AG04449 (cell line): ENCODE measurements around the gene TM4SF1.

Source experiments
- CTCF ChIA-PET: fragments of 350-600 bp; formaldehyde crosslinking; extraction: SDS; loops from one replicate; lab custom pipeline; 2021; ENCODE audit warnings: antibody characterized with exemption; lab: Yijun Ruan, JAX
- POLR2A ChIA-PET: fragments of 400-600, 350-600 bp; formaldehyde crosslinking; extraction: SDS; loops from one replicate; lab custom pipeline; 2020; ENCODE audit warnings: antibody characterized with exemption, inconsistent platforms; lab: Yijun Ruan, JAX
- DNase-seq: peaks from one replicate; pipeline ENCODE4 v3.0.0-alpha.2; 2010; ENCODE audit warnings: low read depth, low spot score
- H3K4me3 ChIP-seq: 2 replicates; pipeline ENCODE4 v1.5.1; 2011; ENCODE audit warnings: low read depth, mild to moderate bottlenecking, control low read depth, low read length
- TF ChIP-seq, protein P1 (sequence below): IDR thresholded peaks from one replicate; pipeline ENCODE4 v1.5.1; 2011; ENCODE audit warnings: mild to moderate bottlenecking, moderate library complexity, low read length, control low read depth, inconsistent platforms; ENCODE audit not compliant: insufficient read depth; ENCODE audit errors: missing control alignments

The TM4SF1 gene

DNA sequence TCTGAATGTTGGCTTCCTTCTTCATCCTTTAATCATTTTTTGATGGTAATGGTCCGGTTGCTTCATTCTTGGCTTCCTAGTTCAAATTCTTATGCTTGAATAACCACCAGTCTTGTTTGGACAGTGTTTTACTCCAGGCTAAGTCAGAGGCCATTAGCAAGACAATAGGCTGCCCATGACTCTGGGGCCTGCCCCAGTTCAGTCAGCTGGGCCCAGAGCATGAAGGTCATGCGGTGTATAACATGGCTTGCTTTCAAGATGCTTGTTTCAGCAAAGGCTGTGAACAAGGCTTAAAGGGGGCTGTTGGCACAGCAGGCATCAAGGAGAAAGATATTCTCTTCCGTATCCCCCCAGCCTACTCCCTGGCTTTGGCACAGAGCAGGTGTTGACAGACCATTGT, 57.7 kb downstream of the TM4SF1 start:
- no peak overlapping the region for H3K4me3 ChIP-seq
- ChIA-PET POLR2A (no interaction called here), CTCF (interaction anchor here (0.6 to 1.4 kb wide), 4 partner anchors 12 to 161 kb away, joined by 3 to 4 read pairs (median 3); no protein-coding TSS in a partner anchor)
- no peak for DNase-seq
- TF ChIP-seq, protein P1, sequence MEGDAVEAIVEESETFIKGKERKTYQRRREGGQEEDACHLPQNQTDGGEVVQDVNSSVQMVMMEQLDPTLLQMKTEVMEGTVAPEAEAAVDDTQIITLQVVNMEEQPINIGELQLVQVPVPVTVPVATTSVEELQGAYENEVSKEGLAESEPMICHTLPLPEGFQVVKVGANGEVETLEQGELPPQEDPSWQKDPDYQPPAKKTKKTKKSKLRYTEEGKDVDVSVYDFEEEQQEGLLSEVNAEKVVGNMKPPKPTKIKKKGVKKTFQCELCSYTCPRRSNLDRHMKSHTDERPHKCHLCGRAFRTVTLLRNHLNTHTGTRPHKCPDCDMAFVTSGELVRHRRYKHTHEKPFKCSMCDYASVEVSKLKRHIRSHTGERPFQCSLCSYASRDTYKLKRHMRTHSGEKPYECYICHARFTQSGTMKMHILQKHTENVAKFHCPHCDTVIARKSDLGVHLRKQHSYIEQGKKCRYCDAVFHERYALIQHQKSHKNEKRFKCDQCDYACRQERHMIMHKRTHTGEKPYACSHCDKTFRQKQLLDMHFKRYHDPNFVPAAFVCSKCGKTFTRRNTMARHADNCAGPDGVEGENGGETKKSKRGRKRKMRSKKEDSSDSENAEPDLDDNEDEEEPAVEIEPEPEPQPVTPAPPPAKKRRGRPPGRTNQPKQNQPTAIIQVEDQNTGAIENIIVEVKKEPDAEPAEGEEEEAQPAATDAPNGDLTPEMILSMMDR = no peak
